ENCODE measurements around the gene PF4V1.

PF4V1 gene

GRCh38 chr4:73836373-73837279 is 16.5 kb upstream of the PF4V1 start, which contains the start of gene CXCL6:
Gene CXCL6 (plus strand): TSS chr4:73836678. CDS start chr4:73836751, 73 bp downstream.
- TF ChIP-seq, protein P1, sequence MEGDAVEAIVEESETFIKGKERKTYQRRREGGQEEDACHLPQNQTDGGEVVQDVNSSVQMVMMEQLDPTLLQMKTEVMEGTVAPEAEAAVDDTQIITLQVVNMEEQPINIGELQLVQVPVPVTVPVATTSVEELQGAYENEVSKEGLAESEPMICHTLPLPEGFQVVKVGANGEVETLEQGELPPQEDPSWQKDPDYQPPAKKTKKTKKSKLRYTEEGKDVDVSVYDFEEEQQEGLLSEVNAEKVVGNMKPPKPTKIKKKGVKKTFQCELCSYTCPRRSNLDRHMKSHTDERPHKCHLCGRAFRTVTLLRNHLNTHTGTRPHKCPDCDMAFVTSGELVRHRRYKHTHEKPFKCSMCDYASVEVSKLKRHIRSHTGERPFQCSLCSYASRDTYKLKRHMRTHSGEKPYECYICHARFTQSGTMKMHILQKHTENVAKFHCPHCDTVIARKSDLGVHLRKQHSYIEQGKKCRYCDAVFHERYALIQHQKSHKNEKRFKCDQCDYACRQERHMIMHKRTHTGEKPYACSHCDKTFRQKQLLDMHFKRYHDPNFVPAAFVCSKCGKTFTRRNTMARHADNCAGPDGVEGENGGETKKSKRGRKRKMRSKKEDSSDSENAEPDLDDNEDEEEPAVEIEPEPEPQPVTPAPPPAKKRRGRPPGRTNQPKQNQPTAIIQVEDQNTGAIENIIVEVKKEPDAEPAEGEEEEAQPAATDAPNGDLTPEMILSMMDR (IDR thresholded peaks at IDR 0.05; ENCODE audit: borderline replicate concordance, insufficient read depth, low read depth, low read length) = no peak
- H3K4me3 ChIP-seq (ENCODE audit: low read depth, low read length) = no peak within 1 kb of the TSS

DNA sequence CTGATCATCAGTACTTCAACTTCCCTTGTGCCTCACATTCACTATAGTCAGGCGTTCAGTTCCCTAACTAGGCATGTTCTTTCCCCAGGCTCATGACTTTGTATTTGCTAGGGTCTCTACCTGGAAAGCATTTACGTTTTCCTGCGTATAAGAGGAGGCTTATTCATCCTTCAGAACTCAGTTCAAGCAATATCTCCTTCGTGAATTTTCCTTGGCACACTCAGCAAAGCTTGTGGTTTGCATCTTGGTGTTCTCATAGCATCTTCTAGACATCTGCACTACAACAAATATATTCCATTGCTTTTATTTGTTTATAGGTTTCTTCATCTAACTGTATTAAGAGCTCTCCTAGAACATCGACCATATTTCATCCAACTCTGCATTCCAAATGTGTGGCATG is 14.0 kb upstream of the PF4V1 start:
- TF ChIP-seq, protein P1 (IDR thresholded peaks at IDR 0.05; ENCODE audit: borderline replicate concordance, insufficient read depth, low read depth, low read length) = no peak
- no peak overlapping the region for H3K4me3 ChIP-seq (ENCODE audit: low read depth, low read length)

GRCh38 chr4:73839715-73840114 is 13.4 kb upstream of the PF4V1 start:
- no peak overlapping the region for H3K4me3 ChIP-seq (ENCODE audit: low read depth, low read length)
- TF ChIP-seq, protein P1 (IDR thresholded peaks at IDR 0.05; ENCODE audit: borderline replicate concordance, insufficient read depth, low read depth, low read length) = no peak

DNA sequence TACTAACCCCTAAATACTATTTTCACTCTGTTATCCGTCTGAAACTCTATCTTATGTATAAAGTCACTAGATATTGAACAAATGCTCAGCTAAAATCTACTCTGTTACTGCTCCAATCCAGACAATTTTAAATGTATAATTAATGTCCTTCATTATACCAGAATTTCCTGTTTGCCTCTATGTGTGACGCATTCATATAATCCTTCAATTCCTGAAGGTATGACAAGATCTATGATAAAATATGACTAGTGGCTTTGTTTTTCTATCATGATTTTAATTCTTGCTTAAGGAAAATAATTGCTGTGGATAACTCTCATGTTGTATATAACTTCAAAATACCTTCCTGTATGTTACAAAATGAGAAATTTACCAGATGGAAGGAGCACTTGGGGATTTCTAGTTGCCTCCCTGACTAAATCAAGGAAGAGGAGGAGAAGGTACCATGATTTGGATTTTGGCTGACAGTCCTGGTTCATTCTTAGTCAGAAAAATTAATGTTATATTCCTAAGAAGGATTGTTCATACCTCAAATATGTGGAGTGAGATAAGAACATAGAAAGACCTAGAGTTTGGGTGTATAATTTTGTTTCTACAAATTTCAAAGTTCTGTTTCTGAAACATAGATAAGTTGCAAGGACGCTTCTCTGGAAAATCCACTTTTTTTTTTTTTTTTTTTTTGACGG is 11.7 kb upstream of the PF4V1 start:
- H3K4me3 ChIP-seq (ENCODE audit: low read depth, low read length) = no peak overlapping the region
- TF ChIP-seq, protein P1 (IDR thresholded peaks at IDR 0.05; ENCODE audit: borderline replicate concordance, insufficient read depth, low read depth, low read length) = no peak

- TF ChIP-seq, protein P1 (IDR thresholded peaks at IDR 0.05; ENCODE audit: borderline replicate concordance, insufficient read depth, low read depth, low read length) = no peak
Measured at GRCh38 chr4:73842696-73843095, 10.4 kb upstream of the PF4V1 start.

DNA sequence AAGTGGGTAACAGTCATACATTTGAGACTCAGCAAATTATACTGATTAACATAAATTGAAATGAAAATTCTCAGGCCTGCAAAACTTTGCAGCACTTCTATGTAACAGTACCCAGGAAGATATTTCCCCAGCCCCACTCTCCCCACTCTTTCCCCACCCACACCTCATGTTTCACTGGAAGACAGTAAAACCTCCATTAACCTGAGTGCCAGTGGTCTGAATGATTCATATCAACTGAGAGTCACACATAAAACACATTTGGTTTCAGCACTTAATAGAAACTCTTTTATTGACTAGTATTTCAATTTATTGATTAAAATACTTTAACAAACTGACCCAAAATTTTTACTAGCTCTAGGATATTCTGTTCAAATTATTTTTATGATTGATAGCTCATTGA is 9.7 kb upstream of the PF4V1 start:
- TF ChIP-seq, protein P1 (IDR thresholded peaks at IDR 0.05; ENCODE audit: borderline replicate concordance, insufficient read depth, low read depth, low read length) = no peak
- no peak overlapping the region for H3K4me3 ChIP-seq (ENCODE audit: low read depth, low read length)

More at GRCh38 chr4:73842696-73843095, 10.4 kb upstream of the PF4V1 start:
- H3K4me3 ChIP-seq (ENCODE audit: low read depth, low read length) = no peak overlapping the region

Measured in GM12875 (cell line).